DMS153 (cell line): Measurements from ENCODE around the gene LBHD1.
"Not testable (repeated sequence)": the region's sequence is repeated elsewhere in the genome, so short reads cannot be mapped to it uniquely, and the experiment has no call there.

ENCODE experiments used
- DNase-seq: peaks from one replicate; lab custom pipeline; 2025; lab: John Stamatoyannopoulos, UW

The LBHD1 gene

GRCh38 chr11:62693624-62694023 is 21.6 kb upstream of the LBHD1 start:
- not testable (repeated sequence) for DNase-seq

- DNase-seq = no peak
Measured at GRCh38 chr11:62689421-62690183, 17.5 kb upstream of the LBHD1 start, which contains the start of gene LRRN4CL. TSS of gene LRRN4CL (minus strand) at chr11:62689530. CDS start at chr11:62688508, 1,022 bp downstream.

GRCh38 chr11:62688491-62688890 is 16.4 kb upstream of the LBHD1 start:
- DNase-seq = no peak

GRCh38 chr11:62687508-62688396 is 15.7 kb upstream of the LBHD1 start:
- DNase-seq = no peak

GRCh38 chr11:62682518-62682917 is 10.5 kb upstream of the LBHD1 start:
- no peak for DNase-seq

GRCh38 chr11:62680825-62681240 is 8.8 kb upstream of the LBHD1 start:
- DNase-seq = peak; percentile 38

- peak; percentile 56 for DNase-seq
Measured at GRCh38 chr11:62678770-62679696, 7.0 kb upstream of the LBHD1 start, which contains the start of gene UBXN1. TSS of gene UBXN1 (minus strand) at chr11:62679073. CDS start at chr11:62678923, 150 bp downstream.

GRCh38 chr11:62678433-62678769 is 6.3 kb upstream of the LBHD1 start:
- DNase-seq = no peak

GRCh38 chr11:62677714-62678113 is 5.6 kb upstream of the LBHD1 start:
- DNase-seq = no peak

GRCh38 chr11:62677156-62677555 is 5.1 kb upstream of the LBHD1 start:
- DNase-seq = no peak

- DNase-seq = no peak
Measured at GRCh38 chr11:62676698-62677097, 4.6 kb upstream of the LBHD1 start.

GRCh38 chr11:62675415-62675814 is 3.3 kb upstream of the LBHD1 start:
- not testable (repeated sequence) for DNase-seq

- DNase-seq = no peak
Measured at GRCh38 chr11:62673196-62673525, 1.1 kb upstream of the LBHD1 start.

GRCh38 chr11:62671236-62671607 is 845 bp downstream of the LBHD1 start:
- DNase-seq = no peak

GRCh38 chr11:62669420-62670161 is 2.5 kb downstream of the LBHD1 start:
- no peak for DNase-seq

GRCh38 chr11:62667460-62667859 is 4.6 kb downstream of the LBHD1 start:
- DNase-seq = no peak

GRCh38 chr11:62666259-62666926 is 5.7 kb downstream of the LBHD1 start:
- no peak for DNase-seq

- peak; percentile 18 for DNase-seq
Measured at GRCh38 chr11:62665599-62666258, 6.3 kb downstream of the LBHD1 start.

GRCh38 chr11:62665075-62665598 is 6.9 kb downstream of the LBHD1 start, which contains the start of the genes C11orf98 and CSKMT:
TSS of gene C11orf98 (minus strand) at chr11:62665210. CDS start at chr11:62665169, 41 bp downstream.
TSS of gene CSKMT (plus strand) at chr11:62665312. CDS start at chr11:62665880, 568 bp downstream.
- peak; percentile 80 for DNase-seq
